Measurements from ENCODE around the gene TTC32.

GRCh38 chr2:19936203-19936602 is 34.4 kb upstream of the TTC32 start:
- TF ChIP-seq POLR2A (IDR thresholded peaks at IDR 0.05), result no peak
- TF ChIP-seq CTCF (IDR thresholded peaks at IDR 0.05), result no peak

Measured in adrenal gland (tissue), 5 donors.